Measurements from ENCODE around the gene GNB1L. TPM values are rescaled to one million over a fixed set of nuclear protein-coding genes. Genes with fewer than 3 reads are reported as not detected.

Gene GNB1L
- polyA plus RNA-seq, 4 donors, result 3.2 to 7.9 (median 3.8) TPM

DNA sequence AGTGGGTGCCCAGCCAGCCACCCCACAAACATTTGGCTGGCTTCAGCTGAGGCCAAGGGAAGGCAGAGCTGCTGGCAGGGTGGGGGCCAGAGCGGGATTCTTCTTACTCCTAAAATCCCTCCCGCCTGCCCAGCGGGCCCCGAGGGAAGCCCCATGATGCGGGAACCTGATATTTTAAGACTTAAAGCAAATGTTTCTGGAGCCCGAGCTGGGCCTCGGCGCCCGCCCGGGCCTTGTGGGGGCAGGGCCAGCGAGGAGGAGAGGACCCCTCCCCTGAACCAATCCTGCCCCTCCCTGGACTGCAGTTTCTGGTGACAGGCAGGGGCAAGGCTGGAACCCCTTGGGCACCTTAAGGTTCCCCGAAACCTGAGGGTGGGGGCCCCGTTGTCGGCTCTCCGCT is 114.1 kb downstream of the GNB1L start:
- no peak for DNase-seq (ENCODE audit: low read depth in 4 of 4, low spot score in 3 of 4)

DNA sequence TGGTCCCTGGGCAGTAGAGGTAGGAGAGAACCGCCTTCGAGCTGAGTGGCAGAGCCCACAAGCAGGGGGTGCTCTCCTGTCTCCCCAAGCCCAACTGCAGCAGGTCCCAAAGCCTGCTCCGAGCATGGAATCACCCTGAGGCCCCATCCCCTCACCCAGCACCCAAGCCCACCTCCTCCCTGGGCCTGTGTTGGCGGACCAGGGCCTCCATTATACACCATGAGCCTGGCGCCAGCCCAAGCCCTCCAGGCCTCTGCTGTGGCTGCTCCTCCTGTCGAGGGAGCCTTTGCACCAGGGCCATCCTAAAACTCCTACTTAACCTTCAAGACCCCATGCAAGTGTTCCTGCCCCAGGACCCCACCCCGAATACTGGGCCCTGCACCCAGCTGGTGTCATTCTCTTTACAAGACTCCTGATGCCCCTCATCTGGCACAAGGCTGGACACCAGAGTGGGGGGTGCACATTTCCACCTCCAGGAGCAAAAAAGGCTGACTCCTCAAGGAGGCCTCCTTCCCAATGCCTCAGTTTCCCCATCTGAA is 114.7 kb downstream of the GNB1L start:
- DNase-seq (ENCODE audit: low read depth in 4 of 4, low spot score in 3 of 4), result no peak

DNA sequence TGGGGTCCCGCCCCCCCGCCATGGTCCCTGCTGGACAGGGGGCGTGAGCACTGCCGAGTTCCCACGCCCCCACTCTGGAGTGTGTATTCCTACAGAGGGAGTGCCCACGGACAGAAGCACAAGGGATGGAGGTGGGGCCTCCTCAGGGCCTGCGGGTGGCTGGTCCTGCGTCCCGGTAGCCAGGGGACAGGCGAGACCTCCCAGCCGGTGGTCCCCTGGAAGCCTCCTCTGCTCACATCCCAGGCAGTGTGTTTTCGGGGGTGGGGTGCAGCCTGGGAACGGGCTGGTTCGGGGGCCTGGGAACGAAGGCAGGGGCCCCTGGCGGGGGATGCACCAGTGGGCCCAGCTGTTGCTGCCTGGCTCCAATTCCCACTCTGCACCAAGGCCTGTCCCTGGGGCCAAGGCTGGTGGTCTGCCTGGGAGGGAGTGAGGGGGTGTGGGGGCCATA is 115.2 kb downstream of the GNB1L start:
- DNase-seq (ENCODE audit: low read depth in 4 of 4, low spot score in 3 of 4), result no peak

DNA sequence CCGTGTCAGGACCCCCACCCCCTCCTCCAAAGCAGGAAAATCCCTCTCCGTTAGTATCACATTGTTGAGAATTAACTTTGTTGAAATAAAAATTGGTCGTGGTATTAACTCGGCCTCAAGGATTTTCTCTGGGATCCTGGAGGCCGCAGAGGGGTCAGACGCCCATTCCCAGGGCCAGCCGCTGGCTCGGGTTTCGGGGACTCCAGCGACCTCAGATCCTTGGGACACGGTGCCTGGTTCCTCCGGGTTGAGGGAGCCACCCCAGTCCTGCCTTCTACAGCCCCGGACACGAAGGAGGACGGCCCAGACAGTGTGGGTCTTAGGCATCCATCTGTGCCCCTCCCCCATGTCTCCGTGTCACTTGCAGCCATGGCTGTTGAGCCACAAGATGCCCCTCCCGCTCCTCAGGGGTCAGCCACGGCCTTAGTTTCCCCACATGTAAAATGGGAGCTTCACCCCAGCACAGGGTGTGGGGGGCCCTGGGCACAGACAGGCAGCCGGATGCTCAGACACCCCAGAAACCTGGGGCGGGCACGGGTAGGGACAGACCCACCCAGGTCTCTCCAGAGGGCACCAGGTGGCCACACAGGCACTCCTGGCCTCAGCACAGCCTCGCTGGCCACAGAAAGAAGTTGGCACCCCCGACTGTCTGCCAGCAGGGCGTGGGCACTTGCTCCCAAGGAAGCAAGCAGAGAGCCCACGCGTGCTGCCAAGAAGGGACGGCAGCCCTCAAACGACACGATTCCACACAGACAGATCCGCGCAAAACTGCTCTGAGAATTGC is 115.8 kb downstream of the GNB1L start:
- DNase-seq (ENCODE audit: low read depth in 4 of 4, low spot score in 3 of 4), result no peak

DNA sequence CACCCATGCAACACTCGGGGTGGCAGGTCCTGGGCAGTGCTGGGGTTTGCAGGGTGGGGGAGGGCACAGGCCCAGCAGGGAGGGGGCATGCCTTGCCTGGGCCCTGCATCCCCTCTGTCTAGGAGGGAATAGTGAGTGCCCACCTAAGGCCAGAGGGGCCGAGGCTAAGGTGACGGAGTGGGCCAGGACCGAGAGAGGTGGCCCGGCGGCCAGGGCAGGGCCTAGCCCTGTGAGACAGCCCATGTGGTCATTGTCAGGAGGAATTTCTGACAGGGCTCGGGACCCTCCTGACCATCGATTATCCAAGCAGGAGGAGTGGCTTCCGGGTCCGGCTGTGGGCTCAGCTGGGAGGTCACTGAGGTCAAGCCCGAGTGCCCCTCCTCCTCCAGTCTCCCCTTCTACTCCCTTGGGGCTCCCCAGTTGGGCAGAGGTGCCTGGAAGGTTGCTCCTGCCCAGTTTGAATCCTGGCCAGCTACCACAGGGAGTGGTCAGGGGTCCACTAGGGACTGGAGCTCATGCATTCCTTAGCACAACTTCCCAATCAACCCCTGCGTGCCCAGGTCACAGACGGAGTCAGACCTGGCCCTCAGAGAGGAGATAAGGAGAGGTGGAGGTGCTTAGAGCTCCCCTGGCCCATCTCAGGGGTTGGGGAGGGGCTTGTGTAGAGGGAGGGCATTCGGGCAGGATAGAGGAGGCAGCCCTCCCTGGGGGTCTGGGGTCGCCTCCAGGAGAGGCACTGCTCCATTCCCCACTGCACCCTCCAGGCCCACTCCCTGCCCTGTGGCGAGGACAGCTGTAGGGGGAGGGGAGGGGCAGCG is 116.6 kb downstream of the GNB1L start:
- DNase-seq (ENCODE audit: low read depth in 4 of 4, low spot score in 3 of 4), result no peak

DNA sequence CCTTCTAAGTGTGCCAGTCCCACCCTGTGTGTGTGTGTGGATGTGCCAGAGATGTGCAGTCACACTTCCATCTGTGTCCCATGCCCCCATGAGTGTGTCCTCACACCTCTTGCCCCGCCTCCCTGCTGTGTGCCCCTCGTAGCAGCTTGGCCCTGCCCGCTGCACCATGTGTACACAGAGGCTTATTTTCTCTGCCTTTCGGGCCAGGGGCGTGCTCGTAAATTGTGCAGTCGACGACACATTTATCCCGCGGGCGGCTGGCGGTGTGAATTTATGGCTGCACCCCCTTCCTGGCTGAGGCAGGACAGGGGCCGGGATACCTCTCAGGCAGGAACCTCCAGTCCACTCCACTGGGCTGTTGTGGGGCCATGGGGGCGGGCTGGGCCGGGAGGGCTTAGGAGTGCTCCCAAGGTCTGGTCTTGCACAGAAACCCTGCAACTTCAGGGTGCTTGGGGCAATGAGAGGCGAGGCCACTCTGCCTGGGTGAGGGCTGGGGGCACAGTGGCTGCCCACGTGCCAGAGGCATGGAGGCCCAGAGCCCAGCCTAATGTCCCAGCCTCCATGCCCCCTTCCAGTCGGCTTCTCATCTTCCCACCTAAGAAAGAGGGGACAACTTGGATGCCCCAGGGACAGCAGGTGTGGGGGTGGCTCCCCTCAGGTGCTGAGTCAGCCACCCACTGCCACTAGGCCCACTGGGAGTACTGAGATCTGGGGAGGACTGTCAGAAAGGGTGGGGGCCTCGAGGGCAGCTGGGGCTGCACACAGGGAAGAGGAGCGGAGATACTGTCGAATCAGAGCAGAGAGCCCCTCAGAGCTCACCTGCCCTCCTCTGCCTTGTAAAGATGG is 118.8 kb downstream of the GNB1L start:
- no peak for DNase-seq (ENCODE audit: low read depth in 4 of 4, low spot score in 3 of 4)

DNA sequence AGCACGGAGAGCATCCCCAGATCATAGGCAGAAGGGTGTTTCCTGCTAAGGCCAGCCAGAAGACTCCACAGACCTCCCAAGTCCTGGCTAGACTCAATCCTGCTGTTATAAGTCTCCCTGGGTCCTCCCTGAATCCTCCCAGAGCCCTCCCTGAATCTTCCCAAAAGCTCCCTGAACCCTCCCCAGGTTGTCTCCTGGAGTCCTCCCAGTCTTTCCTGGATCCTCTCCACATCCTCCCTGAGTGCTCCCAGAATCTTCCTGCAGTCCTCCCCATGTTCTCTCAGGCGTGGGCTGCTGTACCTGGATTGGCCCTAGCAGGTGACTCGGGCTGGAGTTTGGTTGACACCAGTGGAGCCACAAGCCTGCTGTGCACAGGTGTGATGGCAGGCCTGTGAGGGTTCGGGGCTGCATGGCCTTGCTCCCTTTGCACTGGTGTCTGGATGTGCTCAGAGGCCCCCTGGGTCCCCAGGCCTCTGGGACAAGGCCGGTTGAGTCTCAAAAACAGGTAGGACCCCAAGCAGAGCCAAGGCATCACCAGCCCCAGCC is 119.8 kb downstream of the GNB1L start:
- DNase-seq (ENCODE audit: low read depth in 4 of 4, low spot score in 3 of 4), result no peak

DNA sequence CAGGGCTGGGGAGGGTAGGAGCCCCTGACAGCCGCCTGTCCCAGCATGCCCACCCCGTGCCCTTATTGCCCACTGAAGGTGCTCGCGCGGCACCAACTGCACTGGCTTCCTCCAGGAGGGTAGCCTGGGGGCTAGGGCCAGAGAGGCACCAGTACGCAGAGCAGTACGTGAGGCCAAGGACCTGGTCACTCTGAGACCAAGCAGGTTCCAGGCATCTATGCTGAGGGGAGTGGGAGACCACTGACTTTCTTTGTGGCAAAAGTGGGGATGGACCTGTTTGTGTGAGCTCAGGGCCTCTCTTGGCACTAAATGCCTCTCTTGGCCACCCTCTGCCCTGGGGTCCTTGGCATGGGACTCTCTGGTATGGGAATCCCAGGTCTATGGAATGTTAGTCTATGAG is 120.5 kb downstream of the GNB1L start:
- DNase-seq (ENCODE audit: low read depth in 4 of 4, low spot score in 3 of 4), result no peak

DNA sequence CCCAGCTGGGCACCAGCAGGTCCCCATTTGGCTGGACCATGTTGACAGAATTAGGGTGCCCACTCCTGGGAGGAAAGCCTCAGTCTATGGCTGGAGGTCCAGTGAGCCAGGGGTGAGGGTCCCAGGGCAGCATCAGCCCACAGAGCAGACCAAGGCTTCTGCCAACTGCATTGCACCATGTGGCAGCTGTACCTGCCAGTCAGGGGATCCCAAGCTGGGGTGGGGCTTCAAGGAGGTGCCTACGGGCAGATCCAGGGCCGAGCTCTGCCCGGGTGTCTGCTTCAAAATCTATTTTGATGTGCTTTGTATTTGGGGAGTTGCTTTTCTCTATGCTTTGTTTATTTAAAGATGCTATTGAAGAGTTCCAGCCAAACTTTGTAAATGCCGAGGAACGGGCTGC is 120.9 kb downstream of the GNB1L start:
- DNase-seq (ENCODE audit: low read depth in 4 of 4, low spot score in 3 of 4), result no peak

Other genes with a start within 250 kb of the GNB1L start
- 10 to 100 TPM; 33.6 to 37.5 (median 34.6) TPM for gene SEPTIN5, start 140.4 kb downstream of the GNB1L start, polyA plus RNA-seq (ENCODE audit: insufficient read length in 4 of 4)
- gene GP1BB, start 131.3 kb downstream of the GNB1L start, polyA plus RNA-seq (ENCODE audit: insufficient read length in 4 of 4), result 1 to 10 TPM; 4.1 to 5.9 (median 4.7) TPM
- under 1 TPM; 0.19 to 0.79 (median 0.30) TPM for gene TBX1, start 94.1 kb downstream of the GNB1L start, polyA plus RNA-seq (ENCODE audit: insufficient read length in 4 of 4)
- gene RTL10, start within 50 bp of the GNB1L start, polyA plus RNA-seq (ENCODE audit: insufficient read length in 4 of 4), result 10 to 100 TPM; 19.4 to 23.8 (median 22.4) TPM
- gene COMT, start 86.9 kb upstream of the GNB1L start, polyA plus RNA-seq (ENCODE audit: insufficient read length in 4 of 4), result 100 to 1,000 TPM; 102 to 144 (median 105) TPM
- 10 to 100 TPM; 23.3 to 28.0 (median 24.4) TPM for gene TXNRD2, start 86.9 kb upstream of the GNB1L start, polyA plus RNA-seq (ENCODE audit: insufficient read length in 4 of 4)
- 10 to 100 TPM; 18.0 to 31.2 (median 20.2) TPM for gene ARVCF, start 161.9 kb upstream of the GNB1L start, polyA plus RNA-seq (ENCODE audit: insufficient read length in 4 of 4)
- 10 to 100 TPM in 3 of 4 donors, 1 to 10 TPM in 1; 9.4 to 14.4 (median 10.8) TPM for gene TANGO2, start 166.2 kb upstream of the GNB1L start, polyA plus RNA-seq (ENCODE audit: insufficient read length in 4 of 4)
- gene DGCR8, start 225.4 kb upstream of the GNB1L start, polyA plus RNA-seq (ENCODE audit: insufficient read length in 4 of 4), result 10 to 100 TPM; 39.2 to 48.4 (median 40.9) TPM